BLaER1 (cell line): ENCODE data around the gene FOXC2.

Source experiments
- H3K27ac ChIP-seq: shearing (Covaris generic); formaldehyde crosslinking; 2 replicates; pipeline ENCODE4 v1.8.1; 2022
- H3K27me3 ChIP-seq: shearing (Covaris generic); formaldehyde crosslinking; 2 replicates; pipeline ENCODE4 v1.8.1; 2022
- H3K36me3 ChIP-seq: shearing (Covaris generic); formaldehyde crosslinking; 2 replicates; pipeline ENCODE4 v1.8.1; 2022
- H3K4me1 ChIP-seq: shearing (Covaris generic); formaldehyde crosslinking; 2 replicates; pipeline ENCODE4 v1.8.1; 2022
- H3K4me2 ChIP-seq: shearing (Covaris generic); formaldehyde crosslinking; 2 replicates; pipeline ENCODE4 v1.8.1; 2022
- H3K4me3 ChIP-seq: shearing (Covaris generic); formaldehyde crosslinking; 2 replicates; pipeline ENCODE4 v1.8.1; 2022
- H3K9ac ChIP-seq: shearing (Covaris generic); formaldehyde crosslinking; 2 replicates; pipeline ENCODE4 v1.8.1; 2022
- H3K9me3 ChIP-seq: shearing (Covaris generic); formaldehyde crosslinking; 2 replicates; pipeline ENCODE4 v1.8.1; 2022
- H4K20me1 ChIP-seq: shearing (Covaris generic); formaldehyde crosslinking; 2 replicates; pipeline ENCODE4 v1.8.1; 2022
- Cebpa-rat ChIP-seq: shearing (Covaris generic); IDR thresholded peaks from 2 replicates; pipeline ENCODE4 v1.8.1; 2022

Gene FOXC2

GRCh38 chr16:86554599-86554916, 12.1 kb upstream of the FOXC2 start:
- TF ChIP-seq Cebpa-rat, result no peak
- H3K9me3 ChIP-seq, result no peaks in the 10 kb centered on the region
- H3K27ac ChIP-seq, result peak overlapping the region; percentile 88
- peaks cover 44% of the 10 kb centered on the region for H3K36me3 ChIP-seq
- peak overlapping the region; percentile 89 for H3K9ac ChIP-seq
- 0 out of 2 replicates have a peak, but pooled peaks cover 8% of the 10 kb centered on the region for H4K20me1 ChIP-seq
- H3K4me3 ChIP-seq, result peak overlapping the region; percentile 89
- no peaks in the 10 kb centered on the region for H3K27me3 ChIP-seq
- H3K4me2 ChIP-seq, result peak overlapping the region; percentile 87
- peaks cover 19% of the 10 kb centered on the region for H3K4me1 ChIP-seq

GRCh38 chr16:86554917-86555703, 11.5 kb upstream of the FOXC2 start, which contains the start of gene MTHFSD:
MTHFSD (minus strand) TSS chr16:86555235; CDS start chr16:86555184, 51 bp downstream.
- Histone ChIP-seq H3K4me1 (peaks cover 19% of the 10 kb centered on the region), H4K20me1 (0 out of 2 replicates have a peak, but pooled peaks cover 8% of the 10 kb centered on the region), H3K27ac (peak within 1 kb of the TSS; percentile 88), H3K27me3 (no peaks in the 10 kb centered on the region), H3K4me2 (peak within 1 kb of the TSS; percentile 87), H3K9ac (peak within 1 kb of the TSS; percentile 89), H3K36me3 (peaks cover 39% of the 10 kb centered on the region), H3K9me3 (no peaks in the 10 kb centered on the region), H3K4me3 (peak within 1 kb of the TSS; percentile 89)
- TF ChIP-seq Cebpa-rat, result no peak

DNA sequence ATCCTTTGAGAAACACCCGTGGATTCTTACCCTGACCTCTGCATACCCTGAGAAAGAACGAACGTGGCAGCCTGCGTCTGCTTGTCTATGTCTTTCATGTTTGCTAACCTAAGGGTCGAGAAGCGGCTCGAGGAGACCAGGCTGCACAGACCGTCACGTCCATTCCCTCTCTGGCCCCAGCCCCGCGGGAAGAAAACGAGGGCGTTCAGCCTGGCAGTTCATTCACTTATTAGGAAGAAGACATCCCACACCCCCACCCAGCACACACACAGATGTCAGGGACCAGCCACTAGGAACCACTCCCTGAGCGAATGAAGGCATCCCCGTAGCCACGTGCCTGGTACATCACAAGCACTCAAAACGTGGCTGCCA, 10.9 kb upstream of the FOXC2 start:
- no peak for TF ChIP-seq Cebpa-rat
- Histone ChIP-seq H3K9me3 (no peaks in the 10 kb centered on the region), H3K4me2 (peak overlapping the region; percentile 87), H3K4me1 (peaks cover 19% of the 10 kb centered on the region), H4K20me1 (0 out of 2 replicates have a peak, but pooled peaks cover 2% of the 10 kb centered on the region), H3K4me3 (peak overlapping the region; percentile 89), H3K36me3 (peaks cover 33% of the 10 kb centered on the region), H3K27me3 (no peaks in the 10 kb centered on the region), H3K27ac (peak overlapping the region; percentile 88), H3K9ac (peak overlapping the region; percentile 89)

GRCh38 chr16:86556576-86556975, 10.1 kb upstream of the FOXC2 start:
- Histone ChIP-seq H3K36me3 (peaks cover 24% of the 10 kb centered on the region), H3K4me1 (peaks cover 19% of the 10 kb centered on the region), H3K27ac (no peak overlapping the region), H3K9me3 (no peaks in the 10 kb centered on the region), H3K4me2 (no peak overlapping the region), H4K20me1 (no peaks in the 10 kb centered on the region), H3K27me3 (no peaks in the 10 kb centered on the region), H3K4me3 (no peak overlapping the region), H3K9ac (no peak overlapping the region)
- TF ChIP-seq Cebpa-rat, result no peak

GRCh38 chr16:86557587-86557986, 9.0 kb upstream of the FOXC2 start:
- Histone ChIP-seq H4K20me1 (no peaks in the 10 kb centered on the region), H3K36me3 (peaks cover 14% of the 10 kb centered on the region), H3K4me2 (no peak overlapping the region), H3K27ac (no peak overlapping the region), H3K4me3 (no peak overlapping the region), H3K9ac (no peak overlapping the region), H3K27me3 (no peaks in the 10 kb centered on the region), H3K9me3 (no peaks in the 10 kb centered on the region), H3K4me1 (peaks cover 19% of the 10 kb centered on the region)
- no peak for TF ChIP-seq Cebpa-rat

- Histone ChIP-seq H3K27ac (no peak overlapping the region), H3K4me2 (no peak overlapping the region), H3K4me3 (no peak overlapping the region), H3K27me3 (no peaks in the 10 kb centered on the region), H3K9ac (no peak overlapping the region), H3K4me1 (peaks cover 19% of the 10 kb centered on the region), H4K20me1 (no peaks in the 10 kb centered on the region), H3K9me3 (no peaks in the 10 kb centered on the region), H3K36me3 (peaks cover 4% of the 10 kb centered on the region; the same call in 1 of the 2 replicates)
- no peak for TF ChIP-seq Cebpa-rat
These were observed 8.1 kb upstream of the FOXC2 start for GRCh38 chr16:86558355-86559193.

DNA sequence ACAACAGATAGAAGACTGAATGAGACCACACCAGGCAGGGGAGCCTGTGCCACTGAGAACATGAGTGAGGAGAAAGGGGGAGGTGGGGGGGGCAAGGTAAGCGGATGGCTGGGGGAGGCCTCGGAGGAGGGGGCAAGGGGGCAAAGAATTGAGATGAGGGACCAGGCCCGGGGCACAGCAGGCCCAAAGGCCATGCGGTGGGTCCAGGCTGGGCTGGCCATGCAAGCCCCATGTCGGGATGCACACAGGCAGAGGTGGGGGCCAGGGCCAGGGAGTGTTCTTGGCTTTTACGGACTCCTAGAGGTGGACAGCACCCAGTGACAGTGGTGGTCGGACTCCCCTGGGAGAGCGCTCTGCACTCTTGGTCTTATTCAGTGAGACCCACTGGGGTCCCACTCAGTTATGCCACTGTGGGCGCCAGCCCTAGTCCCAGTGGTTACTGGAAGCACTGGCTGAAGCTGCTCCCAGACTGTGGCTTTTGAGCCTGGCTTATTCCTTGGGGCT, 6.8 kb upstream of the FOXC2 start:
- no peak overlapping the region for H3K9ac ChIP-seq
- peaks cover 10% of the 10 kb centered on the region for H3K27me3 ChIP-seq

DNA sequence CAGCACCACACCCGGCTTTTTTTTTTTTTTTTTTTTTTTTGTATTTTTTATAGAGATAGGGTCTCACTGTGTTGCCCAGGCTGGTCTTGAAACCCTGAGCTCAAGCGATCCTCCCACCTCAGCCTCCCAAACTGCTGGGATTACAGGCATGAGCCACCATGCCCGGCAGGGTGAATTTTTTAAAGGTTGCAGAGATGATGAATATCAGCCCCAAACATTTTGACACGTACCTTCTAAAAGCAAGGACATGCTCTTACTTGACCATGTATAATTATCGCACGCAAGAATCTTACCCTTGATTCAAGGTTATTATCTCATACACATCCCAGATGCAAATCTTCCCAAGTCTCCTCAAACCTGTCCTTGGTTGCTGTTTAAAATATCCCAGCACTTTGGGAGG, 4.3 kb upstream of the FOXC2 start:
- no peak overlapping the region for H3K4me2 ChIP-seq
- no peak for TF ChIP-seq Cebpa-rat
- H3K9ac ChIP-seq, result no peak overlapping the region
- peaks cover 11% of the 10 kb centered on the region; the same call in 1 of the 2 replicates for H3K4me1 ChIP-seq
- H3K36me3 ChIP-seq, result no peaks in the 10 kb centered on the region
- peaks cover 35% of the 10 kb centered on the region for H3K27me3 ChIP-seq
- peaks cover 6% of the 10 kb centered on the region for H4K20me1 ChIP-seq
- no peaks in the 10 kb centered on the region for H3K9me3 ChIP-seq
- H3K27ac ChIP-seq, result no peak overlapping the region
- H3K4me3 ChIP-seq, result no peak overlapping the region

More for the DNA sequence above, 6.8 kb upstream of the FOXC2 start:
- Histone ChIP-seq H3K9me3 (no peaks in the 10 kb centered on the region), H4K20me1 (no peaks in the 10 kb centered on the region; the same call in 1 of the 2 replicates), H3K27ac (no peak overlapping the region), H3K4me2 (no peak overlapping the region), H3K4me3 (no peak overlapping the region), H3K4me1 (peaks cover 10% of the 10 kb centered on the region), H3K36me3 (no peaks in the 10 kb centered on the region)
- no peak for TF ChIP-seq Cebpa-rat

DNA sequence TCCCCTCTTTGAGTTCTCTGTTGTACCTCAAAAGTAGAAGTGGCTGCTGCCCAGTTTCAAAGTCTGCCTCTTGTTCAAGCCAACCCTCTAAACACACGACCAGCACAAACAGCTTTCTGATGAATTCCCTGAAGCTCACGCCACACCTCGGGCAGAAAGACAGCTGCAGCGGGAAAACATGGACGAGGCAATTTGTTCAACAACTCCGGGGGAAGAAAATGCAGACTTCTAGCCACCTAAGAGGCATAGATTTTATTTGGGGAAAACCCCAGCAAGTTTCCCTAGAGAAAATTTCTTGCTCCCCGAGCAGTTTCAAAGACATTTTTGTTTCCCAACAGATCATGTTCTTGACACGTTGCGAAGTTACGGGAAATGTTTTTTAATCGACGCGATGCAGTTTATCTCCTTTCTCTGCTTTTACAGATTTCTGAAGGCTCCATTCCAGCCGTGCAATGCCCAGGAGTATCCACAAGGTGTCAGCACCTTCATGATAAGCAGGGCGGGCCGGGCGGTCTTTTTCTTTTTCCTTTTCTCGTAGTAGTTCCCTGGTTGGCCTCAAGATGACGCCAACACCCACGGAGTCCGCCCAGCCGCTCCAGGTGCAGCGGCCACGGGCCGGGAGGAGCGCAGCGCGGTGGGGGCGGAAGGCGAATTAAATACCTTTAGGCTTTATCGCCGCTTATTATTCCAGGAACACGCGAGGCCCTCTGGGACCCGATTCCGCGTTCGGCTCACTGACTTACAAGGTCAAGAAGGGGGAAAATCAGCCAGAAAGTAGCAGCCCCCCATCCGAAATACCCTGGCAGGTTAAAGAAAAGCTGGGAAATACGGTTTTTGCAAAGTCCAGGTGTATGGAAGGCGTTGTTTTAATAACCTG, 2.9 kb upstream of the FOXC2 start:
- H3K4me3 ChIP-seq, result no peak overlapping the region
- no peak overlapping the region for H3K9ac ChIP-seq

More for the DNA sequence above, 2.9 kb upstream of the FOXC2 start:
- Histone ChIP-seq H4K20me1 (peaks cover 20% of the 10 kb centered on the region), H3K9me3 (no peaks in the 10 kb centered on the region), H3K36me3 (no peaks in the 10 kb centered on the region), H3K27ac (no peak overlapping the region), H3K4me1 (peaks cover 11% of the 10 kb centered on the region; the same call in 1 of the 2 replicates), H3K4me2 (peak overlapping the region; percentile 69), H3K27me3 (peaks cover 49% of the 10 kb centered on the region)
- TF ChIP-seq Cebpa-rat, result no peak
